HG03460 (cell line): Measurements from ENCODE around the gene ALG8.
"Not testable (repeated sequence)": the region's sequence is repeated elsewhere in the genome, so short reads cannot be mapped to it uniquely, and the experiment has no call there.

ENCODE experiments used
- ATAC-seq: cut with Tn5 transposase; IDR thresholded peaks from one replicate; pipeline ENCODE4 v1.9.1; 2021; ENCODE audit not compliant: unreplicated experiment

The ALG8 gene

GRCh38 chr11:78100676-78101472 lies 38.6 kb downstream of the ALG8 start:
- no peak for ATAC-seq

- no peak for ATAC-seq
These were observed 39.2 kb downstream of the ALG8 start for GRCh38 chr11:78100261-78100660.

GRCh38 chr11:78099666-78100065 lies 39.8 kb downstream of the ALG8 start:
- ATAC-seq, result no peak

GRCh38 chr11:78097666-78098385 lies 41.6 kb downstream of the ALG8 start:
- no peak for ATAC-seq

- no peak for ATAC-seq
These were observed 45.2 kb downstream of the ALG8 start for GRCh38 chr11:78094250-78094649.

GRCh38 chr11:78086521-78087074 lies 52.8 kb downstream of the ALG8 start:
- not testable (repeated sequence) for ATAC-seq

- ATAC-seq, result no peak
These were observed 53.5 kb downstream of the ALG8 start for GRCh38 chr11:78085972-78086371.

GRCh38 chr11:78084506-78084905 lies 54.9 kb downstream of the ALG8 start:
- ATAC-seq, result not testable (repeated sequence)

GRCh38 chr11:78083021-78083420 lies 56.4 kb downstream of the ALG8 start:
- ATAC-seq, result no peak

GRCh38 chr11:78082146-78082545 lies 57.3 kb downstream of the ALG8 start:
- no peak for ATAC-seq

GRCh38 chr11:78081583-78081982 lies 57.8 kb downstream of the ALG8 start:
- no peak for ATAC-seq

GRCh38 chr11:78080818-78081495 lies 58.5 kb downstream of the ALG8 start:
- no peak for ATAC-seq

- no peak for ATAC-seq
These were observed 59.2 kb downstream of the ALG8 start for GRCh38 chr11:78080084-78080817.

- ATAC-seq, result peak; percentile 80
These were observed 60.0 kb downstream of the ALG8 start, which contains the start of gene NDUFC2 for GRCh38 chr11:78079232-78080083. Gene NDUFC2 (minus strand): TSS chr11:78079862. CDS start chr11:78079744, 118 bp downstream.

- ATAC-seq, result no peak
These were observed 60.9 kb downstream of the ALG8 start for GRCh38 chr11:78078218-78079167.

- ATAC-seq, result not testable (repeated sequence)
These were observed 61.8 kb downstream of the ALG8 start for GRCh38 chr11:78077592-78077991.

GRCh38 chr11:78076733-78077403 lies 62.6 kb downstream of the ALG8 start:
- ATAC-seq, result no peak

- no peak for ATAC-seq
These were observed 64.7 kb downstream of the ALG8 start for GRCh38 chr11:78074756-78075155.
